Parathyroid adenoma (tissue), 2 donors: ENCODE data around the gene SCN4A.

ENCODE experiments used
- H2AFZ ChIP-seq: fragments of 300-600 bp; sonication (generic); one replicate; pipeline ENCODE4 v1.7.0; 2017; ENCODE audit warnings: antibody characterized with exemption, mild to moderate bottlenecking
- H3K27ac ChIP-seq: fragments of 300-600 bp; sonication (generic); one replicate; pipeline ENCODE4 v1.7.0; 2017
- H3K27me3 ChIP-seq: fragments of 300-600 bp; sonication (generic); one replicate; pipeline ENCODE4 v1.7.0; 2017; ENCODE audit warnings: low read length; ENCODE audit not compliant: control insufficient read depth, insufficient read depth
- H3K36me3 ChIP-seq: fragments of 300-600 bp; sonication (generic); one replicate; pipeline ENCODE4 v1.7.0; 2017; ENCODE audit warnings: low read length; ENCODE audit not compliant: control insufficient read depth, insufficient read depth
- H3K4me1 ChIP-seq: fragments of 300-600 bp; sonication (generic); one replicate; pipeline ENCODE4 v1.7.0; 2017; ENCODE audit warnings: control low read depth
- H3K4me2 ChIP-seq: fragments of 300-600 bp; sonication (generic); one replicate; pipeline ENCODE4 v1.7.0; 2017; ENCODE audit warnings: low read length
- H3K4me3 ChIP-seq: fragments of 300-600 bp; sonication (generic); one replicate; pipeline ENCODE4 v1.7.0; 2017; ENCODE audit warnings: low read depth, low read length
- H3K79me2 ChIP-seq: fragments of 300-600 bp; sonication (generic); one replicate; pipeline ENCODE4 v1.7.0; 2017; ENCODE audit warnings: control low read depth
- H3K9ac ChIP-seq: fragments of 300-600 bp; sonication (generic); one replicate; pipeline ENCODE4 v1.7.0; 2017; ENCODE audit warnings: mild to moderate bottlenecking
- H3K9me3 ChIP-seq: fragments of 300-600 bp; sonication (generic); one replicate; pipeline ENCODE4 v1.7.0; 2017; ENCODE audit warnings: low read length; ENCODE audit not compliant: control insufficient read depth
- CTCF ChIP-seq: fragments of 300-600 bp; sonication (generic); IDR thresholded peaks from one replicate; pipeline ENCODE4 v1.7.0; 2017; ENCODE audit warnings: antibody characterized with exemption, mild to moderate bottlenecking
- donor health status: primary hyperparathyroidism.

The SCN4A gene

GRCh38 chr17:63973247-63973646 is 529 bp upstream of the SCN4A start:
- H3K36me3 ChIP-seq: no peaks in the 10 kb centered on the region
- peaks cover 3% of the 10 kb centered on the region for H3K4me1 ChIP-seq
- no peak overlapping the region for H3K4me2 ChIP-seq
- H2AFZ ChIP-seq: no peak overlapping the region
- H3K27me3 ChIP-seq: no peaks in the 10 kb centered on the region
- no peaks in the 10 kb centered on the region for H3K9me3 ChIP-seq
- no peaks in the 10 kb centered on the region for H3K79me2 ChIP-seq
- H3K4me3 ChIP-seq: no peak overlapping the region
- H3K27ac ChIP-seq: no peak overlapping the region
- no peak overlapping the region for H3K9ac ChIP-seq
- no peak for TF ChIP-seq CTCF

DNA sequence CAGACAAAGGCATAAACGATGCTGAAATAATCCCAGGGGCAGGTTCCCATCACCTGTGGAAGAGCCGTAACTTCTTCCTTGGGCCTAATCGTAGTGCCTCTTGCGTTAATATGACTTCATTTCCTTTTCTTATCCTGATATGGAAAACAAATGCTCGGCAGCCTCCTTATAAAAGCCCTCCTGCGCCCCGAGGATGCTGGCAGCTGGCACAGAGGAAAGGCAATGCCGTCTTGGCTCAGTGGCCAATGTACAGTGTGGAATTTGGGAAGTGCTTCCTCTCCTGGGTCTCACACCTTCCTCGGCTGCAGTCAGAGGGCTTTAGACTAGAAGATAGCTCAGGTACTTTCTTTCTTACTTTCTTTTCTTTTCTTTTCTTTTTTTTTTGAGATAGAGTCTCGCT is 3.4 kb downstream of the SCN4A start:
- Histone ChIP-seq H3K9ac (no peak overlapping the region), H3K27me3 (no peaks in the 10 kb centered on the region), H3K79me2 (no peaks in the 10 kb centered on the region), H2AFZ (no peak overlapping the region), H3K9me3 (no peaks in the 10 kb centered on the region), H3K4me1 (peaks cover 3% of the 10 kb centered on the region), H3K4me2 (no peak overlapping the region), H3K36me3 (no peaks in the 10 kb centered on the region), H3K4me3 (no peak overlapping the region), H3K27ac (no peak overlapping the region)
- no peak for TF ChIP-seq CTCF

DNA sequence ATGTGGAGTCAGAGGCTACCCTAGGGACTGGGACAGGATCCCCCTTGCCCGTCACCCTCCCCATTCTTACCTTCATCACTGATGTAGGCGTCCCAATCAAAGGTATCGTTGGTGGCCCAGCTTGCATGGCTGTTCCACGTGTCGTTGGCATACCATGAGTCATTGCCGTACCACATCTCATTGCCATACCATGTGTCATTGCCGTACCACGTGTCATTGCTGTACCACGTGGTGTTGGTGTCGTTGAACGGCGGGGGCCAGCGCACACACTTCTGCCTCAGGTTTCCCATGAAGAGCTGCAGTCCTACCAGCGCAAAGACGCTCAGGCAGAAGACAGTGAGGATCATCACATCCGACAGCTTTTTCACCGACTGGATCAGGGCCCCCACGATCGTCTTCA is 4.8 kb downstream of the SCN4A start:
- Histone ChIP-seq H3K4me2 (no peak overlapping the region), H3K27me3 (no peaks in the 10 kb centered on the region), H3K9me3 (no peaks in the 10 kb centered on the region), H2AFZ (no peak overlapping the region), H3K9ac (no peak overlapping the region), H3K36me3 (no peaks in the 10 kb centered on the region), H3K79me2 (no peaks in the 10 kb centered on the region), H3K4me3 (no peak overlapping the region), H3K27ac (no peak overlapping the region), H3K4me1 (no peaks in the 10 kb centered on the region)
- no peak for TF ChIP-seq CTCF

DNA sequence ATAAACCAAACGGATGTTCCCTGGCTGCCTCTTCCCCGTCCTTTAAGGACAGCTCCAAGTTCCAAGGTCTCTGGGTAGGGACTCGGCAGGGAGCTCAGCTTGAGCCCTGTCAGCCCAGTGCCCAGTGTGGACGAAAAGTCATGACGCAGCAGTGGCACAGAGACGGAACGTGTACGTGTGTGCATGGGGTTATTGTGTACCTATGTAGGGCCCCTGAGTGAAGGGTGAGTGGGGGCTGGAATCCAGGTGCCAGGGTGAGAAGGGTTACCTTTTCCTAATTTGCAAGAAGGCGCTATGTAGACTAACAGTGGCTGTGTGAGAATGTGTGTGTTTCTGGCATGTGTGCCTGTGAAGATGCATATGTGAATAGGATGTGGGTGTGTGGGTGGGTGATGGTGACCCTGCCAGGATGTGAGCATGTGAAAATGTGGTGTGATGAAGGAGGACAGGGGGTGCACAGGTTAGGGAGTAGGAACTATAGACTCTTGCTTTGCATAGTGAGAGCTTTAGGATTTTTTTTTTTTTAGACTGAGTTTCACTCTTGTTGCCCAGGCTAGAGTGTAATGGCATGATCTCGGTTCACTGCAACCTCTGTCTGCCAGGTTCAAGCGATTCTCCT is 6.0 kb downstream of the SCN4A start:
- Histone ChIP-seq H3K79me2 (no peaks in the 10 kb centered on the region), H3K9me3 (no peaks in the 10 kb centered on the region), H3K9ac (no peak overlapping the region), H3K36me3 (no peaks in the 10 kb centered on the region), H3K27ac (no peak overlapping the region), H3K4me2 (no peak overlapping the region), H2AFZ (no peak overlapping the region), H3K4me3 (no peak overlapping the region), H3K27me3 (no peaks in the 10 kb centered on the region), H3K4me1 (no peaks in the 10 kb centered on the region)
- TF ChIP-seq CTCF: no peak

DNA sequence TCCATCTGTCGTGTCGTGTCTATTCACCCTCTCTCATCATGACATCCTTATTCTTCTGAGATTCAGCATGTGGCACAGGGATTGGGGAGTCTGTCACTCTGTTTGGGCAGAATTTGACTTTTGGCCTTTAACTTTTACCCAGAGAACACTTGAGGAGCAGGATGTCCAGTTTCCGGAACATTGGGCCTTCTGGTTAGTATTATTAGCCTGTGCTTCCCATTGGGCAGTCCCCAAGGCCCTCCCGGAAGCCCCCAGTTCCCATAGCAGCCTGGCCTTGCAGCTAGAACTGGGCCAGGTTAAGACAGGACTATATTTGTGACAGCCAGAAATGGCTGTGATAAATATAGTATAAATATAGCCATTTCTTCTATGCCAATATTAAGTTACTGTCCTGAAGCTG is 9.6 kb downstream of the SCN4A start:
- Histone ChIP-seq H2AFZ (no peak overlapping the region), H3K4me1 (no peaks in the 10 kb centered on the region), H3K27me3 (no peaks in the 10 kb centered on the region), H3K4me3 (no peak overlapping the region), H3K27ac (peak overlapping the region; percentile 69), H3K36me3 (no peaks in the 10 kb centered on the region), H3K9me3 (no peaks in the 10 kb centered on the region), H3K4me2 (no peak overlapping the region), H3K9ac (no peak overlapping the region), H3K79me2 (no peaks in the 10 kb centered on the region)
- TF ChIP-seq CTCF: no peak
